GM18868 (cell line): ENCODE data around the gene ARGLU1.

ENCODE experiments used
- ATAC-seq: cut with Tn5 transposase; IDR thresholded peaks from one replicate; pipeline ENCODE4 v1.9.1; 2021; ENCODE audit warnings: mild to moderate bottlenecking, moderate library complexity; ENCODE audit not compliant: unreplicated experiment

The ARGLU1 gene

DNA sequence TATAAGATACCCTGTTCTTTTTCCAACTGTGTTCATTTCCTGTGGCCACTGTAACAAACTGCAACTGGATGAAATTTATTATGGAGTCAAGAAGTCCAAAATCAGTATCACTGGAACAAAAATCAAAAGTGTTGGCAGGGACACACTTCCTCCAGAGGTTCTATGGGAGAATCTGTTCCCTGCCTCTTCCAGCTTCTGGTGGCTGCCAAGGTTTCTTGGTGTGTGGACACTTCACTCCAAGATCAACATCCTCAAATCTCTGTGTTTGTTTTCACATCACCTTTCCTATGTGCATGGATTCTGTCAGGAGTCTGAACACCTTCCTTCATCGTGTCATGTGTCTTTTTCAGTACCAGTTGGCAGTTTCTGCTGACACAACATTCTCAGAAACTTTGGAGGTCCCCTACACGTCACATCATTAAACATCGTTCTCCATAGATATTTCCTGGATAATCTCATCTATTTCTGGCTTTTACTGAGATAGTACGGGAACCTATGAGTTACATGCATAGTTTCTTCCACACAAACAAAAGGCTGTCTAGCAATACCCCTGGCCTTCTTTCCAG lies 17.3 kb downstream of the ARGLU1 start:
- no peak for ATAC-seq

DNA sequence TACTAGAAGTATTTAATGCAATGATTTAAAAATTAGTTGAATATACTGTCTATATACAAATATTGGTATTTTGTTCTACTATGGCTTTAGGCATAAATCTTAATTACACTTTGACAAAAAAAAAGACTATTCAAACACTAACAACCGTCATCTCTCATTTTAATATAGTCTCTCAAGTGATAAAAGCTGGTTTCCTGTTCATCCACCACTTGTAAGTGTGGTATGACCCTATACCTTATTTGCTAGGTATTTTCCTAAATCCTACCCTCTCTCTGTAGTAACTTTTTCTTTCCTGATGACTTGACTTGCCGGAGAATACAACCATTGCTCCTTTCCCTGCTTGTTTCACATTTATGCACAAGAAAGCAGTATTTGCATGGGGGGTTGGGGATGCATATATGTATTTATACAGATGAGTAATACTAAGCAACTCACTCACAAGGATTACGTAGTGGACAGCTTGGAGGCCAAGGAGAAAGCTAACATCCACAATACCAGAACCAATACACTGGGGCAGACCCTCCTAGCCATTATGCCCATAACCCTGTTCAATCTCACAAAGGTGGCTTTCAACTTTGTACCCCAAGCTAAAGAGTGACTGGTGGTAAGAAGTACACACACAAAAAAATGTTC lies 19.8 kb downstream of the ARGLU1 start:
- peak; percentile 34 for ATAC-seq

DNA sequence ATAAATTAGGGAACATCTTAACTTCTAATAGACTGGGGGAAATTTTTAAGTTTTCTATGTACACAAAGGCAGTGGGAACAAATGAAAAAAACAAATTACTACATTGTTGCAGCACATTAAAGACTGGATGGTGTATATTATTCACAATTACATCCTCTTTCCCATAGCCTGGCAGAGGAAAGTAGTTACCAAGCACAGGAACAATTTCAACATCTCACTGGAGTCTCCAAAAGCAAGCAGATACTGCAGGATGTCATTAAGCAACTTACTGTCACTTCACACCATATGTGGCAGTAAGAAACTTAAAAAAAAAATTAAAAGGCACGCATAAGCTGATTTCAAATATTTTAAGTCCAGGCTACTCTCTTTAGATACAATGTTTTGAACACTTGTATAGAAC lies 26.1 kb downstream of the ARGLU1 start:
- ATAC-seq = no peak

DNA sequence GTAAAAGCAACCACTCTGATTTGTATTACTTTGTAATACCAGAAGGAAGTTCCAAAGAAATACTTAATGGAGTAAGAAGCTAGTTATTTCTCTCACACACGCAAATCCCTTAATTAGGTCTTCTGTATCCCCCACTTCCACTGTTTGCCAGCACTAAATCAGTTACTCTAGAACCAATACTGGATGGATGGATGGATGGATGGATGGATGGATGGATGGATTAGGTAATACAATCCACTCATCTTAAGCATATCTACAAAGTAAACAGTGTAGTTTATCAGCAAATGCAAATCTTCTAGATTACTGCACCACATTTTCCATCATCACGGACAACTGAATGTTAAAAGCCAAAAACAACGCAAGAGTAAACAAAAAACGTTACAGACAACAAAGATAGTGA lies 27.3 kb downstream of the ARGLU1 start:
- ATAC-seq = no peak

DNA sequence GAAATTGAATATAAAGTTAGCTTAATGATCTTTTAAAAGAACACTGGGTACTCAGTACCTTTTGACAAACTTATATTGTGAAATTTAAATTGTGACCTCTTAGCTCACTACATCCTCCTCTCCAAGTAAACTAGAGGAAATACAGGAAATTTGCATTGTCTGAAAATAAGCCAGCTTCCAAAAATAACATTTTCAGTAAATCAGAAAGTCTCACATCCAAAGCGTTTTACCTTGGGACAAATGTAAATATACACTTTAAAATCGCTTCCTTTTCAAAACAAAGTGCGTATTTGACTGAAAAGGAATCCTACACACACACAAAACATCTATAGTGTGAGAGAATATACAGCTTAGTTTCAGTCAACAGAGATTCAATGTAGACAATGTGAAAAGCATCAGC lies 30.4 kb downstream of the ARGLU1 start:
- no peak for ATAC-seq

DNA sequence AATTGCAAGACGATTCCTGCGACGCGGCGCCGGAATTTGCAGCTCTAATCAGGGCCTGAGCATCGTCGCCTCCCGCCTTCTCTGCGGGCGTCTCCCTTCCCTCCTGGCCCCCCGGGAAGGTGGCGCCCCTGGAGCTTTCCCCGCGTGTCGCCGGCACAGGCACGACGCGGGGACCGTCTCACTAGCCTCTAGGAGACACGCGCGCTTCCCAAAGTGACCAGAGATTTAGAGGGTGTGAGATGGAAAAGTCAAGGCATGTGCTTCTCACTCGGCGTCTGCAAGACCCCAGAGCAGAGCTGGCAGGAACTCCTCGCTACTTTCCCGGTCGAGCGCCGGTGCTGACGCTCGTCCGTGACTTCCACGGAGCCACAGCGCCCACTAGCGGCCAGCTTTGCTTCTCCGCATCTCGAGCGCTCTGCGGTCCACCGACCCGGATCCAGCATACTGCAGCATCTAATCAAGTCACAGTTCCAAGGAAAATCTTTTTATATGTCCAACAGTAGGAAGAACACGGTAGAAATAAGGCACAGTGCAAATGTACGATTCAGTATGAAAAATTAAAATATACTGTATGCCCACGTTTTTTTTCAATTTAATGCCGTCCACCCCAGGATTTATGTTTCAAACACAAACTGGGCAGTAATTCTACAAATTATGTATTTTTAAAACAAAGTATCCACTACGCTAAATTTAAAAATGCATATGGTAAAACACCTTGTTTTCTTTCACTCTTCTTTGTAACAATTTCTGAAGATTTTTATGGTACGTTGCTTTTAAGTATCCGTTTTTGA lies 31.5 kb downstream of the ARGLU1 start:
- ATAC-seq = peak; percentile 36

DNA sequence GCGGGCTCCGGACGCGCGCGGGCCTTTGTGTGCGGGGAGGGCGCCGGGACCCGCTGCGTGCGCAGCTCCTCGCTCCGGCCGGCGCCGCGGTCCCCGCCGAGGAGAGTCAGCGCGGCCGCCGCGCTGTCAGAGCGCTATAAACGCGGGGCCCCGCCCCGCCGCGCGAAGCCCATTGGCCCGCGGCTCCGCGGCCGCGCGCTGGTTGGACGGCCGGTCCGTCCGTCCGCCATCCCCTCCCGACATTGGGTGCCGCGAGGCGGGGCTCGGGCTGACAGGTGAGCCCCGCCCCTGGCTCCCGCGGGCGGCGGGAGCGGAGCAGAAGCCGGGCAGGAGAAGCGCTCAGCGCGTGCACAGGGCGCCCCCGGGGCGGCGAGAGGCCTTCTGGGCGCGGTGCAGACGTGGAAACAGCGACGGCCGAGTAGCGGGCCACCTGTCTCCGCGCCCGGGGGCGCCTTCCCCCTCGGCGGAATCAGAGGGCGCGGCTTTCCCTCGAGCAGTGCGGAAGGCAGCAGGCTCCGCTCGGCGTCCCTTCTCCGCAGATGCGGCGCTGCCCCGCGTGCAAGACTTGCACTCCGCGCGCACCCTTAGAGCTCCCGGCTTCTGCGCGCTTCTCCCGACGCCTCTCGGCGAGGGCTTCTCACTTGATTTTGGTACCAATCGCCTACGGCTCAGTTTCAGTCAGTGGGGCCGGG lies 32.2 kb downstream of the ARGLU1 start, which contains the start of gene EFNB2:
Gene EFNB2, minus strand, starts transcription at position 111 of the 692 bp plus-strand sequence. CDS start 698 bp downstream, outside the sequence.
- peak; percentile 94 for ATAC-seq

DNA sequence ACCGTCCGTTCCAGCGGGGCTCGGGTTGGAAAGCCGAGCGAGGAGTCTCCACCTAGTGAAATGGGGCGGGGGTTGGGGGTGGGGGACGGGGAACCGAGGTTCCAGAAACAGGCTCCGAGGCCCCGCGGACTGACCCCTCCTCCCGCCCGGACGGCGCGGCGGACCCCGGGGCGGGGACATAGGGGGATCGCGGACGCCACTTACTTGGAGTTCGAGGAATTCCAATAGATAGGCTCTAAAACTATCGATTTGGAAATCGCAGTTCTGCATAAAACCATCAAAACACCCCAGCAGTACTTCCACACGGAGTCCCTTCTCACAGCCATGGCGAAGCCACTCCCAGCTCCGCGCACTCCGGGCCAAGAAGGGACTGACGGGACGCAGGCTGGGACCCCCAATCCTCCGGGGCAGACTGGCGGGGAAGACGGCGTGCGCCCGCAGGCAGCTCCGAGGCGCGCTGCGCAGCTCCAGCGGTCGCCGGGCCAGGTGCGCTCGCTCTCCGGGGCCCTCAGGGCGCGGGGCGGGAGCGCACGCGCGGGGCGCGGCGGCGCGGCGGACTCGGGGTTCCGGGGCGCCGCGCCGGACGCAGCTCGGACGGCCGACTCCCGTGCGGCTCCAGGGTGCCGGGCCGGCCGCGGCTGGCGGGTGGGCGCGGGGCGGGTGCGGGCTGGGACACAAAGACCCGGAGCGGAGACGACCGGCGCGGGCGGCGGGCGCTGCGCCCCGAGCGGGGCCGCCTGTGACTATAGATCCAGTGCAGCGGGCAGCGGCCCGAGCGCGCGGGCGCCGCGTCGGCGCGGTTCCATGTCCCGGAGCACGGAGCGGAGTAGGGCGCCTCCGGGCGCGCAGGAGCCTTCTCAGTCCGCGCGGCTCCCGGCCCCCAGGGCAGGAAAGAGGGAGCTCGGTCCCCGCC lies 33.0 kb downstream of the ARGLU1 start:
- peak; percentile 19 for ATAC-seq

DNA sequence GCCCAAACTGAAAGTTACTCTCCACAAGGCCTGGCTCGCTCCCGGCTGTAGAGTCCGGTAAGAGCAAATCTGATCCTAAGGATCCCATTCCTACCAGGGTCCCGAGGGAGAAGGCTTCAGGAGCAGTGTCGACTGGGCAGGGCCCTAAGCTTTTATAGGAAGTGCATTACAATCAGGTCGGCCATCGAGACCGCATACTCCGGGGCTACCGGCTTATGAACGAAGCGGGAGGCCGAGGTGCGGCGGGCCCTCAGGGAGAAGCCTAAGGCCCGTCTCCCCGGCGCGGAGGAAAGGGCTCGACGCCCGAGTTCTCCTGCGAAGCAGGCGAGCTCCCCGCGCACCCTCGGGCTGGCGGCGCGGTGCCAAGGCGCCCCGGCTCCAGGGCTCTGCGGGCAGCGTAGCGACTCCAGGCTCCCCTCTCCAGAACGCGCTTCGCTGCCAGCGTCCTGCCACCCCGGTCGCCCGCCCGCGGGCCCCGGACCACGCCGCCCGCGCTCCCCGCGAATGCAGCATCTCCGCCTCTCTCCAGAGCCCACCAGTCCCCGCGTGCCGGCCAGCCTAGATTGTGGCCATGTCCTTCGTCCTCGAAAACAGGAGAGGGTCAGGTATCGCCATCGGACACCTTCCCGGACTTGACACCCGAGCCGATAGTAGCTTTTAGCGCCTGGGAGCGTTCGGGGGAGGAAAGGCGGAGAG lies 33.8 kb downstream of the ARGLU1 start:
- no peak for ATAC-seq

DNA sequence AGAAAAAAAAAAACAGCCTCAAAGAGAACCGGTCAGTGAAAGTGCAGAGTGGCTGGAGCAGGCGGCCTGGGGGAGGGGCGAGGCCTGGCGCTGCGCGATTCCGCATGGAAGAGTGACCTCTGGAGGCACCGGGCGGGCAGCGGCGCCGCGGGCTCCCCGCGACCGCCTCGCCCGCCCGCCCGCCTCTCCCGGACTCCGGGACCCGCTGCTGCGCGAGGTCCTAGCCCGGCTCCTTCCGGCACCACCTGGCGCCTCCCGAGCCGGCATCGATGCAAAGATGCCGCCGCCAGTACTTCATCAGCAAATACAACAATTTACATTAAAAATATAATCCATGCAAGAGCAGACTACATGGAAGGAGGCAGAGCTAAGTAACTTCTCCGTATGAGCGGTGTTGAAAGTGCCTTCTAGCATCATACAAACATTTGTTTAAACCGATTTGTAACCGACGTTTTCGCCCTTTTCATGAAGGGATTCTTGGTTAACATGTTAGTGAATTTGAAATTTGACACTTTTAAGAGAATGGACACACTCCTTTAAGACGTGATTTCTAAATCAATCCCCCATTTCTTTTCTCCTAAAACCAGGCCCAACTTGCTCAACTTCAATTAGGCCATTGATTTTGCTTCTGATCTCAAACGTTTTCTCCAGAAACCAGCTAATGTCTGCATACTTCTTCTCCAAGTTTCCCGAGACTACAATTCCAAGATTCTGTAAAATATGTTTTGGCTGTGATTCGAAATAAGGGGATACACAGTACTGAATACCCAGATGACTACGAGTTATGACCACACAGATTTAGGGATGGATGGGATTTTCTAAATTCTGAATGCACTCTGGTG lies 34.6 kb downstream of the ARGLU1 start:
- ATAC-seq = no peak

DNA sequence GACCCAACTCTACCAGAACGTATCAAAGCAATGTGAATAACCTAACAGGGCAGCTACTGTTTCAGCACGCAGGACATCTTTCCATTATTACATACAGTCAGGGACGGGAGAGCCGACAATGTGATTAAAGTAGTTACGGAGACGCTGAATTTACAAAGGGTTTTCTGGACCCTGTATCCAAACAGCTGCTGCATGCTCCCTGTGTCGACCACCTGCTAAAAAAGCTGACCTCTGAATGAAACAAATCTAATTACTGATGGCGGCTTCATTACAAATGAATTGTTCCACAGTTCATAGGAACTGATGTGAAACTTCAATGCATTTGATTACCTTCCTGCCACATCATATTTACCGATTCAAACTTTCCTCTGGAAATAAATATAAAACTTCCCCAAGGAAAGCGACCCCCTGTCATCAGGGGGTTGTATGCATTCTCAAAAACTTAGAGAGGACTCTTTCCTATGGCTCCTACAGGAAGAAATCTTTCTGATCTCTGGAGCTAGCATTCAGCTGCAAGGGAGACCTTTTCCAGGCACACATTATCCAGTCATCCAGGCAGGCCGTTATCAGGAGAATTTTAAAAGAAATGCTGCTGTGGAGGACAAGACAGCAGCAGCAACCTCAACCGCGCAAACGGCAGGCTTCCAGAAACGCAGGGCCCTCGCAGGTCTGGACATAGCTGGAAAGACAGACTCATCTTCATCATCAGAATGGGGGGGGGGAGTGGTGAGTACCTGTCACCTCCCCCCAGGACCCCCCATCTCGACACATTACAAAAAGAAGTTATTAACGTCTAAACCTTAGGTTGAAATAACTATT lies 35.6 kb downstream of the ARGLU1 start:
- ATAC-seq = no peak

DNA sequence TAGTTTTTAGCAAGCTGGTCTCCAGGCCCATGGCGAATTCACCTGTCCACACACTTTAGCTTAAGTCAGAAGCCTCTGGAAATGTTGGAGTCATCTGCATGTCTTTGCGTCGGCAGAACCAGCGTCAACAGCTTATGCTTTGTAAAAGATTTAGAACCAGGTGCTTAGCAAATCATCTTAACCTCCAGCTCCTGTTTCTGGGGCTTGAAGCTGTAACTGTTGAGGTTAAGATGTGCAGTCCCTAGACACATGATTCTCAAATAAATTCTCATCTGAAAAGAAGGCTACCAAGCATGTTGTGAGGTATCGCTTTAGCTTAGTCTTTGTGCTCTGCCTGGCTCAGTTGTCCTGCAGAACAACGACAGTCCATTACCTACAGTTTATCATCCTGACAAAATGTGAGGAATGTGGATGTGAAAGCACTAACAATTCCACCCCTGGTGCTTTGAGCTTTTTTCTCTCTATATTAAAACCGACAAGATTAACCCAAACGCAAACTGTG lies 36.9 kb downstream of the ARGLU1 start:
- no peak for ATAC-seq

DNA sequence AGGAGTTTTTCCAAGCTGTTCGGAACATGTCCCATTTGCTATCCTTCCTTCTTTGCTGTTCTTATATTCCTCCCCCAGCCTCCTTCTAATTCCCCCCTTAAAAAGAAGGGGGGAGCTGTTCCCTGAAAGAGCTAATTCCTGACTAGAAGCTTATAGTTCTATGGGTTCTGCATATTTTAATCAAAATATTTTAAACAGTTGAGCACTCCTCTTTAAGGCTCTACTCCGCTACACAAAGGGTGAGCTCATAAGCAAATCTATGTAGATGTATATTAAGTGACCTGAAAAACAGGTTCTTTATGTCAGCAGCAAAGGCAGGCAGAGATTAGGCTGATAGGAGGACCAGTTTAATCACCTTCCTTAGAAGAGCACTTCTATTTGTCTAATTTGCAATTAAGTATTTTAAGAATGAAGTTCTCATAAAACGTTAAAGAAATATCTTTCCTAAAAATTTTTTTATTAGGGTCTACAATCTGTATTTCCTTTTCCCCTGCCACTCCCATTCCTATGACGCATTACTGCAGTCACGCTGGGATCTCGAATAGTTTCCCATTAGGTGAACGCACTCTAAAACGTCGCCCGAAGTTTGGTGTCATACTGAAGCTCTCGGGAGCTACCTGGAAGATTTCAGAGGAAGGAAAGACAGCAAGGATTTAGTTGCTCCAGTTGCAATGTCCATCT lies 37.6 kb downstream of the ARGLU1 start:
- no peak for ATAC-seq

DNA sequence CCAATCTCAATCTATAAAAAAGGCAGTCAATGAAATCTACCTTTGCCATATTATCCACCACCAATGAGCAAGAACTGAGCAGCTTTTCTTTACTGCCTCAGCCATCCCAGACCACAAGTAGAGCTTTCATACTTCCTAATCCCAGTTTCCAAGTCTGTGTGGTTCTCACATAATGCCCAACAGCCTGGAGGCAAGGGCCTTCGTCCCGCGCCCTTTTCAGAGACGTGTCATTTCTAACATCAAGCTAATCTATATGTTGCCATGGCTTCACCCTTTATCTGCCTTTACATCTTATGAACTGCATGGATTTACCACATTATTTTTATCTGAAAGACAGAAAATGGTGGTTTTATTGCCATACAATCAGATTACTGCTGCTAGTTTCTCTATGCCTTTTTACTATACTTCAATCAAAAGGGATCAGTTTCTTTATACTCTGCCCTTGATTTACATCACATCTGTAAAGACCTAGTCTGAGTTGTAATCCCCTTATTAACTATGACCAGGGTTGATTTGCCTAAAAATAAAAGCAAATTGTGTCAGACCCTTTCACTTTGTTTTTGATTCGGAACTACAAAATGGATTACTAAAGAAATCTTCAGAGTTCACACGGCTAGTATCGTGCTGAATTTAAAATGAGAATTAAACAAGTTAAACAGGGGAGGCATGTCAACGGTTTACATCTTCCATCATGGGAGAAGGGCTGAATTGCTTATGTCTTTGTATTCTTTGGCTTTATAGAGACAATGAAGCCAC lies 38.3 kb downstream of the ARGLU1 start:
- ATAC-seq = no peak

DNA sequence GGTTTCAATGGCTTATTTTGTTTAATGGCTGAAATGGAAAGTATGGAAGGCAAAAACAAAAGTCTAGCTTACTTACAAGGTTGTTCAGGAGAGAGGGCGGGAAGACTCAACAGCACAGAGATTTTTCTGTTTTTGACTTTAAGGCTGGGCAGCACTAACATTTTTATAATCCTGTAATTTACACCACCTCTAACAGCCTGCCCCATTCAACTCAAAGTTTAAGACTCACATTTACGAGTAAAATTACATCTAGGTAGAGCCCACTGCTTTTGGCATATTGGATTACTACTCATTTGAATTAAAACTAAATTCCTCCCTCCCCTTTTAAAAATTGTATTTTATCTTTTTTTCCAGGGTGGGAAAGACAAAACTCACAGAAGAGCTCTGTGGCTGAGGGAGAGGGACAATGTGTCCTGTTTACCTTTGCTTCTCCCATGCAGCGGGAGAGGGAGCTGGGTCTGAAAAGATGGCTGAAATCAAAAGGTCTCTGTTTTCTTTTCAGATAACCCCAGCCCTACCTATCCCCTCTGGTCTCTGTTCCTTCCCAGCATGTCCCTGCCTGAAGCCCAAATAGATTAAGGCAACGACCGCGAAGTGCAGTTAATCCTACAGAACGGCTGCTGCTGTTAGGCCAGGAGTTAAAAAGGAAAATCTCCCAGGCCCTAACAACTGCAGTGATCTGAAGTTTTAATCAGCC lies 39.1 kb downstream of the ARGLU1 start:
- ATAC-seq = no peak

DNA sequence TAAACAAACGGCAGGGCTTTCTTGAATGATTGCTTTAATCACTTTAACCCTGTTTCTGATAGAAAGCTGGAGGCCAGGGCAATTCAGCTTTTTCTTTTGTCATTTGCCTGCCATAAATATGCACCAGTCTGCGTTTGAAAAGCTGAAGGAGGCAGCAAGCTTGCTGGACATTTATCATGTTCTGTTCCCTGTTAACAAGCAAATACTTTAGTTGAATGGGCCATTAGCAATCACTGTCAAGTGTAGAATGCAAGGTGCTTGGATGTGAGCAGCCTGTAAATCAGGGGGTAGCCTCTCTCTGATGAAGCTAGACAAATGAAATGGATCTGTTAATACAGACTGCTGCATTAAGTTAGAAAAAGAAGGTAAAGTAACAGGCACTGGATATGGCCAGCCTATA lies 40.1 kb downstream of the ARGLU1 start:
- no peak for ATAC-seq
